Thyroid gland (tissue), 4 donors: Measurements from ENCODE around the gene HEPH. TPM values are rescaled to one million over a fixed set of nuclear protein-coding genes. Genes with fewer than 3 reads are reported as not detected.
"Not testable (repeated sequence)": the region's sequence is repeated elsewhere in the genome, so short reads cannot be mapped to it uniquely, and the experiment has no call there.

Experiments used
- DNase-seq, 2 donors: peaks; one replicate each; pipeline ENCODE4 v3.0.0-alpha.2; 2019
- H3K27ac ChIP-seq, 3 donors: fragments of 200-600 bp; sonication (generic); 1 replicate in 2 of 3; 2 replicates in 1 of 3; pipeline ENCODE4 v1.5.1; 2016 to 2019; ENCODE audit warnings: mild to moderate bottlenecking in 1 of 3, moderate library complexity in 1 of 3
- H3K27me3 ChIP-seq: fragments of 200-600 bp; sonication (generic); one replicate; pipeline ENCODE4 v1.5.1; 2019
- H3K36me3 ChIP-seq, 2 donors: fragments of 200-600 bp; sonication (generic); one replicate each; pipeline ENCODE4 v1.5.1; 2016 to 2019
- H3K4me1 ChIP-seq, 2 donors: fragments of 200-600 bp; sonication (generic); one replicate each; pipeline ENCODE4 v1.5.1; 2017 to 2019
- H3K4me3 ChIP-seq, 3 donors: fragments of 200-600 bp; sonication (generic); replicated peaks in 1 of 3; 1 replicate in 2 of 3; 2 replicates in 1 of 3; pipeline ENCODE4 v1.5.1; 2016; ENCODE audit warnings: mild to moderate bottlenecking in 1 of 3
- H3K9me3 ChIP-seq: fragments of 200-600 bp; sonication (generic); one replicate; pipeline ENCODE4 v1.5.1; 2017
- CTCF ChIP-seq, 6 experiments: fragments of 200-600 bp in 3 of 6; fragments of 450-650 bp in 3 of 6; sonication (generic) in 3 of 6; IDR thresholded peaks; one replicate each; pipeline ENCODE4 v1.5.1; 2016 to 2019; ENCODE audit warnings: antibody characterized with exemption in 6 of 6, mild to moderate bottlenecking in 2 of 6, inconsistent platforms in 1 of 6, moderate library complexity in 1 of 6
- POLR2A ChIP-seq, 2 donors: fragments of 450-650 bp; IDR thresholded peaks; one replicate each; pipeline ENCODE4 v1.6.1; 2017; ENCODE audit warnings: antibody characterized with exemption in 2 of 2, mild to moderate bottlenecking in 2 of 2, moderate library complexity in 1 of 2
- WGBS, 2 donors: methylation state at CpG; one replicate each; pipeline ENCODE4 v1.1.5; 2017; 5-methylcytosine and 5-hydroxymethylcytosine counted together
- intact Hi-C: fragments of 100-400 bp; cut with DNase I; formaldehyde crosslinking; loops from one replicate; pipeline ENCODE4 v1.15.1; 2023
- total RNA-seq, 4 donors: library from RNA; depleted of rRNA; stranded (reverse); fragments of >200 nt; gene quantifications; one replicate each; pipeline ENCODE4 v1.2.3, GENCODE V29; 2016

The HEPH gene
- total RNA-seq, 4 donors from 2014 or later, result 6.7 to 11.9 (median 9.6) TPM

- DNase-seq, result no peak
- Histone ChIP-seq H3K27ac (no peak overlapping the region), H3K27me3 (no peaks in the 10 kb centered on the region), H3K36me3 (no peaks in the 10 kb centered on the region), H3K4me1 (no peaks in the 10 kb centered on the region), H3K4me3 (no peak overlapping the region), H3K9me3 (no peaks in the 10 kb centered on the region)
- intact Hi-C loops, result no loop called here
- 54 to 65% methylated on average over 3 of the region's 3 CpGs for WGBS, 2 donors
- TF ChIP-seq CTCF (IDR thresholded peaks at IDR 0.05), result no peak
- TF ChIP-seq POLR2A (IDR thresholded peaks at IDR 0.05), result no peak
Observed at GRCh38 chrX:66221856-66222255, 57.8 kb downstream of the HEPH start.

GRCh38 chrX:66232296-66232695 is 68.2 kb downstream of the HEPH start:
- Histone ChIP-seq H3K4me1 (no peaks in the 10 kb centered on the region), H3K27ac (no peak overlapping the region), H3K36me3 (no peaks in the 10 kb centered on the region), H3K9me3 (no peaks in the 10 kb centered on the region), H3K27me3 (no peaks in the 10 kb centered on the region), H3K4me3 (no peak overlapping the region)
- no peak for DNase-seq
- WGBS, 2 donors, result 87 to 88% methylated on average over 2 of the region's 2 CpGs
- intact Hi-C loops, result no loop called here
- TF ChIP-seq CTCF (IDR thresholded peaks at IDR 0.05), result no peak

- no peak overlapping the region for H3K27ac ChIP-seq
- no peaks in the 10 kb centered on the region for H3K4me1 ChIP-seq
- DNase-seq, result no peak
- intact Hi-C loops, result no loop called here
- no peaks in the 10 kb centered on the region for H3K36me3 ChIP-seq
- no peaks in the 10 kb centered on the region for H3K27me3 ChIP-seq
- TF ChIP-seq CTCF (IDR thresholded peaks at IDR 0.05) (no peak), POLR2A (IDR thresholded peaks at IDR 0.05) (no peak)
- H3K4me3 ChIP-seq, result no peak overlapping the region
- no peaks in the 10 kb centered on the region for H3K9me3 ChIP-seq
Observed at GRCh38 chrX:66233209-66233608, 69.2 kb downstream of the HEPH start.

- DNase-seq, H3K36me3 ChIP-seq, H3K9me3 ChIP-seq, H3K27me3 ChIP-seq, H3K4me1 ChIP-seq, H3K4me3 ChIP-seq, H3K27ac ChIP-seq, intact Hi-C loops: not testable (repeated sequence)
- WGBS, 2 donors, result 87 to 100% methylated on average over 1 of the region's 1 CpG
Observed at GRCh38 chrX:66233904-66234303, 69.9 kb downstream of the HEPH start.

- intact Hi-C loops, result no loop called here
- H3K4me3 ChIP-seq, result no peak overlapping the region
- no peaks in the 10 kb centered on the region for H3K36me3 ChIP-seq
- H3K9me3 ChIP-seq, result no peaks in the 10 kb centered on the region
- H3K27ac ChIP-seq, result no peak overlapping the region
- H3K4me1 ChIP-seq, result no peaks in the 10 kb centered on the region
- no peak for TF ChIP-seq POLR2A (IDR thresholded peaks at IDR 0.05)
- TF ChIP-seq CTCF (IDR thresholded peaks at IDR 0.05), result no peak
- no peaks in the 10 kb centered on the region for H3K27me3 ChIP-seq
- no peak for DNase-seq
- WGBS, 2 donors, result 89 to 94% methylated on average over 1 of the region's 1 CpG
Observed at GRCh38 chrX:66255359-66255967, 91.4 kb downstream of the HEPH start.

GRCh38 chrX:66262807-66263206 is 98.8 kb downstream of the HEPH start:
- Histone ChIP-seq H3K4me1 (no peaks in the 10 kb centered on the region), H3K9me3 (no peaks in the 10 kb centered on the region), H3K27me3 (peaks cover 3% of the 10 kb centered on the region), H3K36me3 (no peaks in the 10 kb centered on the region), H3K4me3 (no peak overlapping the region), H3K27ac (no peak overlapping the region)
- intact Hi-C loops, result no loop called here
- TF ChIP-seq POLR2A (IDR thresholded peaks at IDR 0.05) (no peak), CTCF (IDR thresholded peaks at IDR 0.05) (no peak)
- no peak for DNase-seq
